SU-DHL-6 (cell line): ENCODE data around the gene PRDM4.
"Not testable (repeated sequence)": the region's sequence is repeated elsewhere in the genome, so short reads cannot be mapped to it uniquely, and the experiment has no call there.

Experiments used
- H2AFZ ChIP-seq: fragments of 200-600 bp; sonication (generic); 2 replicates; pipeline ENCODE4 v1.6.1; 2014; ENCODE audit warnings: low read depth, mild to moderate bottlenecking, moderate library complexity, mixed read lengths, antibody characterized with exemption, low read length; ENCODE audit not compliant: severe bottlenecking
- H3F3A ChIP-seq: fragments of 200-600 bp; shearing (Covaris generic); 2 replicates; pipeline ENCODE4 v1.6.0; 2016; ENCODE audit warnings: antibody characterized with exemption, mild to moderate bottlenecking; ENCODE audit not compliant: insufficient read depth
- H3K27ac ChIP-seq: fragments of 200-600 bp; sonication (generic); 2 replicates; pipeline ENCODE4 v1.5.1; 2016; ENCODE audit warnings: low read depth, mild to moderate bottlenecking, low read length, moderate library complexity, mixed read lengths
- H3K27me3 ChIP-seq: fragments of 200-600 bp; sonication (generic), shearing (Covaris generic); 2 replicates; pipeline ENCODE4 v1.6.0; 2014; ENCODE audit warnings: mild to moderate bottlenecking, low read length
- H3K36me3 ChIP-seq: fragments of 200-600 bp; sonication (generic); 2 replicates; pipeline ENCODE4 v1.6.1; 2014; ENCODE audit warnings: mild to moderate bottlenecking, low read length, mixed read lengths
- H3K4me2 ChIP-seq: fragments of 300-600, 200-600 bp; shearing (Covaris generic), sonication (generic); 2 replicates; pipeline ENCODE4 v1.6.0; 2014; ENCODE audit warnings: low read length, low read depth, mild to moderate bottlenecking; ENCODE audit not compliant: poor library complexity, severe bottlenecking
- H3K4me3 ChIP-seq: fragments of 200-600 bp; sonication (generic); 2 replicates; pipeline ENCODE4 v1.5.1; 2014; ENCODE audit warnings: antibody characterized with exemption, low read length, mild to moderate bottlenecking, mixed read lengths; ENCODE audit not compliant: insufficient read depth, poor library complexity, severe bottlenecking
- H3K79me2 ChIP-seq: fragments of 200-600 bp; sonication (generic); 2 replicates; pipeline ENCODE4 v1.6.1; 2014; ENCODE audit warnings: mild to moderate bottlenecking, low read length, moderate library complexity; ENCODE audit not compliant: insufficient read depth
- H3K9ac ChIP-seq: fragments of 200-600 bp; sonication (generic); 2 replicates; pipeline ENCODE4 v1.7.0; 2014; ENCODE audit warnings: mild to moderate bottlenecking, low read length
- H3K9me2 ChIP-seq: fragments of 200-600 bp; sonication (generic); replicated peaks from 2 replicates; pipeline ENCODE4 v1.6.1; 2014; ENCODE audit warnings: low read length; ENCODE audit not compliant: insufficient read depth
- H3K9me3 ChIP-seq: fragments of 200-600 bp; sonication (generic); 2 replicates; pipeline ENCODE4 v1.6.1; 2014; ENCODE audit warnings: low read length, mixed read lengths; ENCODE audit not compliant: insufficient read depth
- H4K20me1 ChIP-seq: fragments of 200-600 bp; sonication (generic); 2 replicates; pipeline ENCODE4 v1.6.1; 2014; ENCODE audit warnings: low read depth, mild to moderate bottlenecking, antibody characterized with exemption, low read length, moderate library complexity, mixed read lengths
- EZH2phosphoT487 ChIP-seq: fragments of 200-600 bp; sonication (generic), shearing (Covaris generic); conservative IDR thresholded peaks from 2 replicates; pipeline ENCODE4 v1.6.1; 2018; ENCODE audit warnings: mild to moderate bottlenecking, antibody characterized with exemption, low read length, moderate library complexity, mixed read lengths
- TF ChIP-seq, protein P1 (sequence below): fragments of 200-600 bp; sonication (generic); IDR thresholded peaks from one replicate; pipeline ENCODE4 v1.5.1; 2017; ENCODE audit warnings: antibody characterized with exemption, mild to moderate bottlenecking, low read length, moderate library complexity; ENCODE audit not compliant: insufficient read depth, poor library complexity, severe bottlenecking

The PRDM4 gene

DNA sequence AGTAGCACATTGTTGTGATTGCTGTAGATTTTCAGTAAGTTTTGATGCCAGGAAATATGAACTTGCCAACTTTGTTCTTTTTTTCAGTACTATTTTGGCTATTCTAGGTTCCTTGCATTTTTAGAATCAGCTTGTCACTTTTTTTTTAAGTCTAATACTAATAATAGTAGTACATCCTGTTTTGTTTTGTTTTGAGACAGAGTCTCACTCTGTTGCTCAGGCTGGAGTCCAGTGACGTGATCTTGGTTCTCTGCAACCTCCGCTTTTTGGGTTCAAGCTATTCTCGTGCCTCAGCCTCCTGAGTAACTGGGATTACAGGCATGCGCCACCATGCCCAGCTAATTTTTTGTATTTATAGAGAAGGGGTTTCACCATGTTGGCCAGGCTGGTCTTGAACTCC lies 58.8 kb downstream of the PRDM4 start:
- Histone ChIP-seq H2AFZ (no peak overlapping the region), H3K9ac (no peak overlapping the region), H3K9me3 (no peaks in the 10 kb centered on the region), H3K36me3 (peaks cover 58% of the 10 kb centered on the region), H3K9me2 (no peaks in the 10 kb centered on the region), H3K4me3 (no peak overlapping the region), H3K27ac (no peak overlapping the region), H3K4me2 (no peak overlapping the region), H4K20me1 (no peaks in the 10 kb centered on the region), H3F3A (no peaks in the 10 kb centered on the region), H3K27me3 (no peaks in the 10 kb centered on the region), H3K79me2 (no peaks in the 10 kb centered on the region)
- TF ChIP-seq EZH2phosphoT487 = no peak
- TF ChIP-seq, protein P1, sequence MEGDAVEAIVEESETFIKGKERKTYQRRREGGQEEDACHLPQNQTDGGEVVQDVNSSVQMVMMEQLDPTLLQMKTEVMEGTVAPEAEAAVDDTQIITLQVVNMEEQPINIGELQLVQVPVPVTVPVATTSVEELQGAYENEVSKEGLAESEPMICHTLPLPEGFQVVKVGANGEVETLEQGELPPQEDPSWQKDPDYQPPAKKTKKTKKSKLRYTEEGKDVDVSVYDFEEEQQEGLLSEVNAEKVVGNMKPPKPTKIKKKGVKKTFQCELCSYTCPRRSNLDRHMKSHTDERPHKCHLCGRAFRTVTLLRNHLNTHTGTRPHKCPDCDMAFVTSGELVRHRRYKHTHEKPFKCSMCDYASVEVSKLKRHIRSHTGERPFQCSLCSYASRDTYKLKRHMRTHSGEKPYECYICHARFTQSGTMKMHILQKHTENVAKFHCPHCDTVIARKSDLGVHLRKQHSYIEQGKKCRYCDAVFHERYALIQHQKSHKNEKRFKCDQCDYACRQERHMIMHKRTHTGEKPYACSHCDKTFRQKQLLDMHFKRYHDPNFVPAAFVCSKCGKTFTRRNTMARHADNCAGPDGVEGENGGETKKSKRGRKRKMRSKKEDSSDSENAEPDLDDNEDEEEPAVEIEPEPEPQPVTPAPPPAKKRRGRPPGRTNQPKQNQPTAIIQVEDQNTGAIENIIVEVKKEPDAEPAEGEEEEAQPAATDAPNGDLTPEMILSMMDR = no peak

DNA sequence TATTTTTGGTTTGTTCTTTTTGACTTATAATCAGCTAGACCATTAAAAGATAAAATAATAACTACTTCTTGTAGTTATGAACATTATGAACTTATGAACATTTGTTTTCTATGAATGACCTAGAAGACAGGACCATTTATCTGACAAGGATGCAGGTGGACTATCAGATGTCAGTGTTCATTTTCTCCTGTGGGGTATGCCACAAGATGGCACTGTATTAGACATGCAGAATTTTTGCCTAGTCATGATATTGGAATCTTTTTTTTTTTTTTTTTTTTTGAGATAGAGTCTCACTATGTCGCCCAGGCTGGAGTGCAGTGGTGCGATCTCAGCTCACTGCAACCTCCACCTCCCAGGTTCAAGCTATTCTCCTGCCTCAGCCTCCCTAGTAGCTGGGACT lies 65.2 kb downstream of the PRDM4 start:
- not testable (repeated sequence) for H3K9ac ChIP-seq, H3K27me3 ChIP-seq, H4K20me1 ChIP-seq, H3F3A ChIP-seq, H3K79me2 ChIP-seq, H3K9me2 ChIP-seq, H3K9me3 ChIP-seq, H2AFZ ChIP-seq, H3K4me2 ChIP-seq, H3K4me3 ChIP-seq, H3K27ac ChIP-seq
- H3K36me3 ChIP-seq = peaks cover 65% of the 10 kb centered on the region

DNA sequence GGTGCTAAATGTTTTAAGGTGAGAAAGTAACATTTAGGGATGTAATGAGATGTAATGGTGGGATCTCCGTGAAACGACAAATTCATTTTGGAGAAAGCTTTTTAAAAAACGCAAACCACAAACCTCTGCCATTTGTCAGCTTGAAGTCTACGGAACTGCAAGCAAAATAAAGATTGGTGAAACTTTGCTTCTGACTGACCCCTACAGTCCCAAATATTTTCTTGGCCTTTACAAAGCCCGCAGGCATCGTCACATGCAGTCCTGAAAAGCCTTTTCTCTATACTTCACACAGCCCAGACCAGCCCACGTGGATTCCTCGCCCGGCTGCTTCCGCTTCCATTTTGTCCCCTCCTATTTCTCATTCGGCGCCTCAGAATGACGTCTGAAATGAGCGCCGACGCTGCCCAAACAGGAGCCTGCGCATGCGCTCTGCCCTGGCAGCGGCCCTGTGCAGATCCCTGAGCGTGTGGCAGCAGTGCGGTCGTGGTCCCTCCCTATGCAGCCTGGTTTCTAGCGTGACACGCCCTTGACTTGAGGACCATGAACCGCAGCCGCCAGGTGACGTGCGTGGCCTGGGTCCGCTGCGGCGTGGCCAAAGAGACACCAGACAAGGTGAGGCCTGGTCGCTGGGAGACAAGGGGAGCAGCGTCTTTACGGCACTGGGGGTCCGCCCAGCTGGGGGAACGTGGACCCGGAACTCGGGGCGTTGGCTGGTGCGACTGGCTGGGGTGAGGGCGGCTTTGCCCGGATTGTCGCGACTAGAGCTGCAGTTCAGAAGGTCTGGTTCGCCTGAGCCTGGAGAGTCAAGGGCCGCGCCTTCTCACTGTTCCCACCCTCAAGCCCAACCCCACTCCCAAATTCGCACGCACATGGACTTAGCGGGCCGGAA lies 75.3 kb downstream of the PRDM4 start, which contains the start of gene PWP1:
TSS of gene PWP1 (plus strand) at position 440 of the 889 bp plus-strand sequence. CDS start at position 541, 101 bp downstream.
- Histone ChIP-seq H3F3A (no peaks in the 10 kb centered on the region), H3K9ac (peak within 1 kb of the TSS; percentile 85), H3K4me3 (peak within 1 kb of the TSS; percentile 78), H3K9me2 (no peaks in the 10 kb centered on the region), H3K27me3 (no peaks in the 10 kb centered on the region), H3K4me2 (peak within 1 kb of the TSS; percentile 94), H3K79me2 (peaks cover 21% of the 10 kb centered on the region), H3K27ac (peak within 1 kb of the TSS; percentile 17), H4K20me1 (no peaks in the 10 kb centered on the region), H3K9me3 (no peaks in the 10 kb centered on the region), H3K36me3 (peaks cover 10% of the 10 kb centered on the region; the same call in 1 of the 2 replicates), H2AFZ (peak within 1 kb of the TSS; percentile 71)
- TF ChIP-seq, protein P1 = no peak
- TF ChIP-seq EZH2phosphoT487 = no peak

DNA sequence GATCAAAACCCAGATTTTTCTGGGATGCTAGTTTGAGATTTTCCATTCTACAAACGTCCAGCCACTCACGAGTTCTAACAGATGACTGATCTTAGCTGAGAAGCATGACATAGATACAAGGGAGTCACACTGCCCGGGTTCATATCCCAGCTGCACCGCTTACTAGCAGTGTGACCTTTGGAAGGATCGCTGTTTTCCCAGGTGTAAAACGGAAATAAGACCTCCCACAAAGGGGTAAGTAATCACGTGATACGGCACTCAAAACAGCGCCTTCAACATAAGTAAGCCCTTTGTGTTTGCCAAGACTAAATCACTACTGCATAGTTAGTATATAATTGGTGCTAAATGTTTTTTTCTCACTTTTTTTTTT lies 76.0 kb downstream of the PRDM4 start:
- Histone ChIP-seq H3K36me3 (0 out of 2 replicates have a peak, but pooled peaks cover 7% of the 10 kb centered on the region), H3F3A (no peaks in the 10 kb centered on the region), H3K9ac (peak overlapping the region; percentile 85), H3K79me2 (peaks cover 21% of the 10 kb centered on the region), H3K4me2 (peak overlapping the region; percentile 94), H4K20me1 (no peaks in the 10 kb centered on the region), H3K9me3 (no peaks in the 10 kb centered on the region), H3K27ac (peak overlapping the region; percentile 17; the same call in 1 of the 2 replicates), H3K27me3 (no peaks in the 10 kb centered on the region), H2AFZ (peak overlapping the region; percentile 71), H3K9me2 (no peaks in the 10 kb centered on the region), H3K4me3 (peak overlapping the region; percentile 78)
- no peak for TF ChIP-seq EZH2phosphoT487
- TF ChIP-seq, protein P1 = no peak
